Neural crest cell (in vitro differentiated cells): ENCODE measurements around the gene BOD1L1. TPM values are rescaled to one million over a fixed set of nuclear protein-coding genes. Genes with fewer than 3 reads are reported as not detected.

Experiments
- DNase-seq: peaks from one replicate; pipeline ENCODE4 v3.0.0; 2021; ENCODE audit warnings: low read depth, mixed read lengths, low spot score
- H3K27ac Mint-ChIP-seq: one replicate; pipeline ENCODE4 v1.8.0; 2021; ENCODE audit warnings: mild to moderate bottlenecking, mixed read lengths; ENCODE audit not compliant: unreplicated experiment
- H3K27me3 Mint-ChIP-seq: 2 replicates; pipeline ENCODE4 v1.8.0; 2021; ENCODE audit warnings: low read depth, mild to moderate bottlenecking, mixed read lengths
- H3K36me3 Mint-ChIP-seq: 2 replicates; pipeline ENCODE4 v1.8.0; 2021; ENCODE audit warnings: low read depth, mild to moderate bottlenecking, mixed read lengths
- H3K4me1 Mint-ChIP-seq: 2 replicates; pipeline ENCODE4 v1.8.0; 2021; ENCODE audit warnings: mixed read lengths
- H3K4me3 Mint-ChIP-seq: one replicate; pipeline ENCODE4 v1.8.0; 2021; ENCODE audit warnings: mild to moderate bottlenecking, mixed read lengths
- H3K9me3 Mint-ChIP-seq: 2 replicates; pipeline ENCODE4 v1.8.0; 2021; ENCODE audit warnings: mixed read lengths
- total RNA-seq: library from RNA; stranded (reverse); gene quantifications from 2 replicates; pipeline ENCODE4 v1.2.1, GENCODE V29; 2021
- TF ChIP-seq, protein P1 (sequence below): fragments of 200-600 bp; sonication (generic); conservative IDR thresholded peaks from 2 replicates; pipeline ENCODE4 v1.5.0; 2021; ENCODE audit warnings: antibody characterized with exemption, mild to moderate bottlenecking

Gene BOD1L1
- total RNA-seq, 1 donor from 2014 or later: 27.9 TPM

DNA sequence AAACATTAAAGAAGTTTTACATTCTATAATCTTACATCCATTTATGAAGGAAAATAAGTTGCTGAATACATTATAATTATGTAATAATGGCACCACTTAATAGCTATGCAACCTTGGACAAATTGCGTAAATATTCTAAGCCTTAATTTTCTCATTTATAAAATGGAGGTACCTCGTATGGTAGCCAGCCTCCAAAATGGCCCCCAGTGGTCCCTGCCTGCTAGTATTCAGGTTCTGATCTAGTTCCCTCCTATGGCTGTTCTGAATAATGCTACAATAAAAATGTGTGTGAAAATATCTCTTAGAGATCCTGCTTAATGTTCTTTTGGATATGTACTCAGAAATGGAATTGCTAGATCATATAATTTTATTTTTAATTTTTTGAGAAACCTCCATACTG lies 72.2 kb downstream of the BOD1L1 start:
- TF ChIP-seq, protein P1, sequence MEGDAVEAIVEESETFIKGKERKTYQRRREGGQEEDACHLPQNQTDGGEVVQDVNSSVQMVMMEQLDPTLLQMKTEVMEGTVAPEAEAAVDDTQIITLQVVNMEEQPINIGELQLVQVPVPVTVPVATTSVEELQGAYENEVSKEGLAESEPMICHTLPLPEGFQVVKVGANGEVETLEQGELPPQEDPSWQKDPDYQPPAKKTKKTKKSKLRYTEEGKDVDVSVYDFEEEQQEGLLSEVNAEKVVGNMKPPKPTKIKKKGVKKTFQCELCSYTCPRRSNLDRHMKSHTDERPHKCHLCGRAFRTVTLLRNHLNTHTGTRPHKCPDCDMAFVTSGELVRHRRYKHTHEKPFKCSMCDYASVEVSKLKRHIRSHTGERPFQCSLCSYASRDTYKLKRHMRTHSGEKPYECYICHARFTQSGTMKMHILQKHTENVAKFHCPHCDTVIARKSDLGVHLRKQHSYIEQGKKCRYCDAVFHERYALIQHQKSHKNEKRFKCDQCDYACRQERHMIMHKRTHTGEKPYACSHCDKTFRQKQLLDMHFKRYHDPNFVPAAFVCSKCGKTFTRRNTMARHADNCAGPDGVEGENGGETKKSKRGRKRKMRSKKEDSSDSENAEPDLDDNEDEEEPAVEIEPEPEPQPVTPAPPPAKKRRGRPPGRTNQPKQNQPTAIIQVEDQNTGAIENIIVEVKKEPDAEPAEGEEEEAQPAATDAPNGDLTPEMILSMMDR: no peak
- no peaks in the 10 kb centered on the region for H3K36me3 Mint-ChIP-seq
- H3K27ac Mint-ChIP-seq: no peak overlapping the region
- peaks cover 6% of the 10 kb centered on the region for H3K9me3 Mint-ChIP-seq
- no peak for DNase-seq
- H3K27me3 Mint-ChIP-seq: peaks cover 36% of the 10 kb centered on the region
- no peak overlapping the region for H3K4me3 Mint-ChIP-seq
- no peaks in the 10 kb centered on the region for H3K4me1 Mint-ChIP-seq

DNA sequence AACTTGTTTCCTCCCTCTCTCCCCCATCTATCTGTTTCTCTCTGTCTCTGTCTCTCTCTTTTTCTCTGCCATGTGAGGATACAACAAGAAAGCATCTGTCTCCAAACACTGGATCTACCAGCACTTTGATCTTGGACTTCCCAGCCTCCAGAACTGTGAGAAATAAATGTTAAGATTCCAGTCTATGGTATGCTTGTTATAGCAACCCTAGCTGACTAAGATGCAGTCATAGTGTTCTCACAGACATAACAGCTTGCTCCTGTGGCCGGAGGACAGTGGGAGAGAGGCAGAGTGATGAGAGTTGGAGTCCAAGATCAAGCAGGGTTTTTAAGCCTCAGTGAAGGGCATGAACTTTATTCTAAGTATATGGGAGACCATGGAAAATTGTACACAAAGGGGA lies 74.4 kb downstream of the BOD1L1 start:
- no peak overlapping the region for H3K4me3 Mint-ChIP-seq
- H3K27me3 Mint-ChIP-seq: peaks cover 56% of the 10 kb centered on the region
- peaks cover 9% of the 10 kb centered on the region for H3K4me1 Mint-ChIP-seq
- DNase-seq: no peak
- H3K36me3 Mint-ChIP-seq: no peaks in the 10 kb centered on the region
- peaks cover 6% of the 10 kb centered on the region for H3K9me3 Mint-ChIP-seq
- TF ChIP-seq, protein P1: no peak
- no peak overlapping the region for H3K27ac Mint-ChIP-seq

DNA sequence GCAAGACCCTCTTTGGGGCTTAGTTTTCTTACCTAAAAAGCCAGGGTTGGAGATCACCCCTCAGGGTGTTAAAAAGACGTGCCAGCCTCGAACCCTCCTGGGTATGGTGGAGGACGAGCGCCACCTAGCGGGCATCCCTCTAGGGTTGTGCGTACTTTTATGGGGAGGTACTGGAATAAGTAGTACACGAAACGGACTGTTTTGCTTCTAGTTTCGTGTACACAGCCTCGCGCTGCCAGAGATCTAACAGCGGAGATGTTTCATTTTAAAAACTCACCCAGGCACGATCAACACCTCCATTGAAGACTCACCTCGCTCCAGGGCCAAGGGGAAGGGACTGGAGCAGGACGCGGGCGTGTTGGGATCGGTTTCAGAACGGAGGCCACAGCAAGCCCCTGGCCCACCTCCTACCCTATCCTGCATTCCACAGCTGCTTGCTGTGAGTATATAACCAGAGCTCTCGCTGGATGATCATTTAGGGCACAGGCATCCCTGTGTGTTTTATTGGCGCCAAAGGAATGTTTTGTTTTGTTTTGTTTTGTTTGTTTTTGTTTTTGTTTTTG lies 78.5 kb downstream of the BOD1L1 start:
- Mint-ChIP-seq H3K27me3 (peaks cover 81% of the 10 kb centered on the region), H3K4me3 (peak overlapping the region; percentile 71)
- TF ChIP-seq, protein P1: peak; percentile 99

DNA sequence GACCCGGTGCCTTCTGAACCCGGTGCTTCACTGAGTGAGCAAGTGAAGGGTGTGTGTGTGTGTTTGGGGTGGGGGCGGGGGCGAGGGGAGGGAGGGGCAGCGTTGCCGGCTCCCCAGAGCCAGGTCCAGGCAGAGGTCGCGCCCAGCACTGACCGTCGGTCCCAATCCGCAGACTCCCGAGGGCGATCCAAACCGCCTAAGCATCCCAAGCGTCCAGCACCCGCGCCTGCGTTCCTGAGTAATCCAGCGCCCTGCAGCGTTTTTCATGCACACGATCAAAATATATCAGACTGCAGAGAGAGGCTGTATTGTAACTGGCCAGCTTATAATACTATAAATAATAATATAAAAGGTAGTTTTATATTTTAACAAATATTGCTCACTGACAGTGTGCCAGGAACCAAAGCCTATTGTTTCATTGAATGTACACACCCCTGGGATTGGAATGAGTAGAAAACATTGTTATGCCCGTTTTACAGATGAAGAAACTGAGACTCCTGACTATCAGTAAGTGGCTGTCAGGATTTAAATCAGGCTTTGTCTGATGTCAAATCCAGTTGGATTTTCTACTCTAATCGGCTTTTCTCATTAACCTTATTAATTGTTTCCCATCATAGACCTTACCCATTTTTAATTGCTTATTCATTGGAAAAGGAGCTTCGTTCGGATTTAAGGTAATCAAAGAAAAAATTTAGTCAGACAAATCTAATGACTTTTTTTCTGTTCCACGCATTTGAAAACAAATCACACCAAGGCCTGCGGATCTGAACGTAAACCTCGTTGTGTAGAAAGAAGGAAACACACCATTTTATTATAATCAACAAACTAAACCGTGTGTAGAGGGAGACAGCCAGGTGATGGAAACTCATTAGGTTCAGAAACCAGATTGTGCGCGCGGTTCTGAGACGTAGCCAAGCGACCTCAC lies 79.2 kb downstream of the BOD1L1 start:
- Mint-ChIP-seq H3K27me3 (peaks cover 84% of the 10 kb centered on the region), H3K9me3 (peaks cover 6% of the 10 kb centered on the region), H3K4me3 (peak overlapping the region; percentile 71), H3K36me3 (no peaks in the 10 kb centered on the region), H3K4me1 (peaks cover 33% of the 10 kb centered on the region), H3K27ac (no peak overlapping the region)
- TF ChIP-seq, protein P1: no peak
- no peak for DNase-seq

More for the DNA sequence above, 78.5 kb downstream of the BOD1L1 start:
- Mint-ChIP-seq H3K36me3 (no peaks in the 10 kb centered on the region), H3K27ac (no peak overlapping the region), H3K9me3 (peaks cover 6% of the 10 kb centered on the region), H3K4me1 (peaks cover 29% of the 10 kb centered on the region)
- peak; percentile 96 for DNase-seq

DNA sequence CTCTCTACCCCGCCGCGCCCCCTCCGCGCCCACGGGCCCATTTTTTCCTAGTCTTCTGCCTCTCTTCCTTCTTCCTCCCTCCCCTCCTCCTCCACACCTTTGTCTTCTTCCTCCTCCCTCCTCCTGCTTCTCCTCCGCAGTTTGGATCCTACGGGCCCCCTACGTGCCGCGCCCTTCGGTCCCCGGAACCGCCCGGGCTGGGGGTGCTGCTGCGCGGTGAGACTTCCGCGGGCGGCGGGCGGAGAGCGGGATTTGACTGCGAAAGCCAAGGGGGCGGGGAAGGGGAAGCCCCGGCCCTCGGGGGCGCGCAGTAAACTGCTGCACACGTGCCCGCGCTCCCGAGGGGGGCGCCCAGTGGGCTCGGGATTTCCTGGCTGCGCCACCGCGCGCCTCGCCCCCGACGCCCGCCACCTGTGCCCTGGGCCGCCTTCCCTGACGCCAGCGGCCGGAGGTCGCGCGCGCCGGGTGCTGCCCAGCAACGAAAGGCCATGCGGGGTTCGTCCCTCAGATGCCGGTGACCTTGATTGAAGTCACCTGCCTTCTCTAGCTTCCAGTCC lies 80.0 kb downstream of the BOD1L1 start:
- Mint-ChIP-seq H3K27me3 (peaks cover 86% of the 10 kb centered on the region), H3K4me3 (peak overlapping the region; percentile 33), H3K4me1 (peaks cover 34% of the 10 kb centered on the region), H3K36me3 (no peaks in the 10 kb centered on the region), H3K9me3 (peaks cover 6% of the 10 kb centered on the region), H3K27ac (no peak overlapping the region)
- TF ChIP-seq, protein P1: no peak
- no peak for DNase-seq
